GM12878 (cell line): ENCODE results near the gene RP9. TPM values are rescaled to one million over a fixed set of nuclear protein-coding genes. Genes with fewer than 3 reads are reported as not detected.

Experiments used
- ATAC-seq: fragments of 200-7000 bp; cut with Tn5 transposase; 3 replicates; pipeline ENCODE4 v1.9.1; 2020; ENCODE audit warnings: mild to moderate bottlenecking, moderate library complexity
- BruUV-seq: library from RNA; stranded (reverse); fragments of 400-500 nt; replicated peaks from 2 replicates; lab custom pipeline; 2021; lab: Mats Ljungman, UMichigan
- CTCF ChIA-PET: fragments of 300-600 bp; sonication (Branson Sonifier 250); formaldehyde crosslinking; extraction: SDS; loops from one replicate; lab custom pipeline; 2021; ENCODE audit warnings: inconsistent platforms; lab: Yijun Ruan, JAX
- POLR2A ChIA-PET: fragments of 350-600 bp; formaldehyde crosslinking; extraction: SDS; loops from one replicate; lab custom pipeline; 2021; ENCODE audit warnings: inconsistent platforms; lab: Charles Lee
- RAD21 ChIA-PET: fragments of 300-600 bp; sonication (Branson Sonifier 250); formaldehyde crosslinking; loops from one replicate; lab custom pipeline; 2023; ENCODE audit warnings: antibody characterized with exemption; ENCODE audit not compliant: unreplicated experiment; lab: Charles Lee
- SMC1A ChIA-PET: fragments of 300-600 bp; sonication (Branson Sonifier 250); formaldehyde crosslinking; loops from one replicate; lab custom pipeline; 2023; ENCODE audit not compliant: unreplicated experiment, uncharacterized antibody; lab: Charles Lee
- DNase-seq: peaks from one replicate; pipeline ENCODE4 v3.0.0-alpha.2; 2011; ENCODE audit warnings: low read depth, low spot score
- FAIRE-seq: peaks from 3 replicates; lab custom pipeline; 2011; peaks lifted over from hg19 to GRCh38; lab: Jason Lieb, UNC
- H2AFZ ChIP-seq: 2 replicates; pipeline ENCODE4 v1.6.0; 2011; ENCODE audit warnings: low read depth, low read length, control low read depth; ENCODE audit not compliant: control insufficient read depth
- H3K27ac ChIP-seq: 2 replicates; pipeline ENCODE4 v1.5.1; 2011; ENCODE audit warnings: control low read depth; ENCODE audit not compliant: control insufficient read depth, insufficient read depth
- H3K27me3 ChIP-seq, 2 experiments: replicated peaks in 1 of 2; 2 replicates each; pipeline versions ENCODE4 v1.6.0 to v1.6.1; 2011; ENCODE audit warnings: low read length in 1 of 2; ENCODE audit not compliant: control insufficient read depth in 2 of 2, insufficient read depth in 2 of 2
- H3K36me3 ChIP-seq, 2 experiments: 2 replicates each; pipeline ENCODE4 v1.5.1; 2011; ENCODE audit warnings: low read length in 1 of 2; ENCODE audit not compliant: control insufficient read depth in 2 of 2, insufficient read depth in 2 of 2
- H3K4me1 ChIP-seq: 2 replicates; pipeline ENCODE4 v1.6.1; 2011; ENCODE audit warnings: mild to moderate bottlenecking, low read length, moderate library complexity, mixed read lengths; ENCODE audit not compliant: control insufficient read depth, insufficient read depth
- H3K4me2 ChIP-seq: 2 replicates; pipeline ENCODE4 v1.6.0; 2011; ENCODE audit warnings: control low read depth; ENCODE audit not compliant: control insufficient read depth, insufficient read depth
- H3K4me3 ChIP-seq: fragments of 200-600 bp; sonication (generic); 2 replicates; pipeline ENCODE4 v1.5.1; 2016
- H3K79me2 ChIP-seq: 2 replicates; pipeline ENCODE4 v1.6.0; 2011; ENCODE audit warnings: low read length; ENCODE audit not compliant: control insufficient read depth, insufficient read depth
- H3K9ac ChIP-seq: 2 replicates; pipeline ENCODE4 v1.8.0; 2011; ENCODE audit warnings: low read length, control low read depth, mixed read lengths; ENCODE audit not compliant: control insufficient read depth, insufficient read depth
- H3K9me3 ChIP-seq: replicated peaks from 3 replicates; pipeline ENCODE4 v1.5.1; 2011; ENCODE audit warnings: mild to moderate bottlenecking, low read length; ENCODE audit not compliant: control insufficient read depth, insufficient read depth
- H4K20me1 ChIP-seq: 2 replicates; pipeline ENCODE4 v1.6.0; 2011; ENCODE audit not compliant: control insufficient read depth, insufficient read depth
- ETV6 ChIP-seq, 2 experiments: fragments of 450-650 bp in 1 of 2; IDR thresholded peaks in 1 of 2; conservative IDR thresholded peaks in 1 of 2; 2 replicates each; pipeline ENCODE4 v1.6.1; 2014; ENCODE audit warnings: antibody characterized with exemption in 1 of 2, borderline replicate concordance in 1 of 2, low read depth in 1 of 2, mild to moderate bottlenecking in 1 of 2, moderate library complexity in 1 of 2
- GABPA ChIP-seq: IDR thresholded peaks from 2 replicates; pipeline ENCODE4 v1.6.1; 2014; ENCODE audit warnings: antibody characterized with exemption, low read depth, mild to moderate bottlenecking, inconsistent platforms
- HDAC6 ChIP-seq: fragments of 200-600 bp; sonication (generic); IDR thresholded peaks from one replicate; pipeline ENCODE4 v1.8.0; 2017; ENCODE audit warnings: antibody characterized with exemption; ENCODE audit not compliant: unreplicated experiment
- MEF2A ChIP-seq: IDR thresholded peaks from 2 replicates; pipeline ENCODE4 v1.6.1; 2011; ENCODE audit warnings: low read depth, mild to moderate bottlenecking, low read length, moderate library complexity; ENCODE audit not compliant: insufficient read depth
- NBN ChIP-seq: fragments of 450-650 bp; IDR thresholded peaks from 2 replicates; pipeline ENCODE4 v1.6.1; 2016
- SRF ChIP-seq, 2 experiments: IDR thresholded peaks; 2 replicates each; pipeline ENCODE4 v1.6.1; 2011; ENCODE audit warnings: low read depth in 2 of 2, low read length in 2 of 2, mild to moderate bottlenecking in 1 of 2, moderate library complexity in 1 of 2
- TCF3 ChIP-seq: IDR thresholded peaks from 2 replicates; pipeline ENCODE4 v1.6.1; 2012; ENCODE audit warnings: low read depth, mild to moderate bottlenecking, low read length, borderline replicate concordance; ENCODE audit not compliant: insufficient read depth
- WRNIP1 ChIP-seq: IDR thresholded peaks from 2 replicates; pipeline ENCODE4 v1.6.1; 2011; ENCODE audit warnings: low read depth, low read length, improper control_type of control experiment, borderline replicate concordance
- YY1 ChIP-seq: IDR thresholded peaks from 2 replicates; pipeline ENCODE4 v1.6.1; 2011; ENCODE audit warnings: low read depth, mild to moderate bottlenecking, low read length
- ZNF217 ChIP-seq: fragments of 450-650 bp; IDR thresholded peaks from 2 replicates; pipeline ENCODE4 v1.6.1; 2017; ENCODE audit warnings: antibody characterized with exemption, mild to moderate bottlenecking
- ZNF24 ChIP-seq: fragments of 450-650 bp; IDR thresholded peaks from 2 replicates; pipeline ENCODE4 v1.6.1; 2017; ENCODE audit warnings: antibody characterized with exemption, mild to moderate bottlenecking
- ZZZ3 ChIP-seq: IDR thresholded peaks from 2 replicates; pipeline ENCODE4 v1.6.1; 2011; ENCODE audit warnings: low read depth; ENCODE audit not compliant: control insufficient read depth, insufficient read length
- WGBS: methylation state at CpG from one replicate; pipeline ENCODE4 v1.1.6; 2016; ENCODE audit warnings: low lambda C conversion rate; ENCODE audit not compliant: insufficient replicate concordance, insufficient coverage; ENCODE audit errors: missing lambda C conversion rate; 5-methylcytosine and 5-hydroxymethylcytosine counted together
- in situ Hi-C: fragments of 300-500 bp; cut with MboI; formaldehyde crosslinking; loops from 9 replicates; pipeline ENCODE4 v1.14.3; 2018; ENCODE audit warnings: mixed read lengths
- intact Hi-C: fragments of 100-400 bp; cut with micrococcal nuclease; formaldehyde crosslinking; loops from one replicate; pipeline ENCODE4 v1.14.2; 2022; ENCODE audit not compliant: unreplicated experiment
- polyA plus RNA-seq, 11 experiments: library from polyadenylated mRNA; depleted of rRNA in 4 of 11; unstranded in 6 of 11; stranded (reverse) in 5 of 11; fragments of >200 nt; fragmentation: Nextera tagmentation in 4 of 11; fragmentation: Illumina TruSeq in 1 of 11; extraction: Ambion mirVana in 4 of 11; extraction: Trizol in 1 of 11; gene quantifications; 1 replicate in 1 of 11; 2 replicates in 10 of 11; pipeline versions ENCODE4 v1.2.1 to v1.2.3, GENCODE V29; 2011 to 2016; ENCODE audit warnings: inconsistent platforms in 2 of 11, missing spikeins in 2 of 11, low read depth in 1 of 11
- total RNA-seq, 4 experiments: library from RNA; depleted of rRNA in 3 of 4; stranded (reverse); fragments of >200 nt in 3 of 4; fragmentation: Illumina TruSeq in 1 of 4; extraction: Trizol in 1 of 4; gene quantifications; 2 replicates each; pipeline versions ENCODE4 v1.2.1 to v1.2.3, GENCODE V29; 2013 to 2021
- TF ChIP-seq, protein P1 (sequence below): fragments of 450-650 bp; IDR thresholded peaks from 2 replicates; pipeline ENCODE4 v1.6.1; 2017; ENCODE audit warnings: low read depth, mild to moderate bottlenecking, moderate library complexity

Gene RP9
- total and polyA plus RNA-seq, 10 of the 15 experiments (the other 5 are each of a cell fraction or from before 2014, with no cell fraction given), result 7.6 to 25.3 (median 16.9) TPM

DNA sequence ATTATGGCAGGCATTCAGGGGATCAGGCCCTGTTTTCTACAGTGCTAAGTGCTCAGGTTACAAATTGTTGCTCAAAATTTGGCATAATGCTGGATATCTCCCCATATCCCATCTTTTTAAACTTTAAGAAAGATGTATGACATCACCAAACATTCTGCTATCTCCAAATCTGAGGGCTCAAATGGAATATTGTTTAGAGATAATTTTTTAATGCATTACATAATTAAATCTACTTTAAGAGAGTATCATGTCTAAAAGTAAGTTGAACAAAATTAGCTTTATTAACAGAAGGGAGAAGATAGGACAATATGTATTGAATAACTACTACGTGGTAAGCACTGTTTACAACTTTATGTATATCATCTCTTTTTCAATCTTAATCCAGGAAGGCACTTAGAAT is 60.5 kb downstream of the RP9 start:
- H3K4me3 ChIP-seq, result no peak overlapping the region
- no peak for TF ChIP-seq HDAC6
- TF ChIP-seq, protein P1, sequence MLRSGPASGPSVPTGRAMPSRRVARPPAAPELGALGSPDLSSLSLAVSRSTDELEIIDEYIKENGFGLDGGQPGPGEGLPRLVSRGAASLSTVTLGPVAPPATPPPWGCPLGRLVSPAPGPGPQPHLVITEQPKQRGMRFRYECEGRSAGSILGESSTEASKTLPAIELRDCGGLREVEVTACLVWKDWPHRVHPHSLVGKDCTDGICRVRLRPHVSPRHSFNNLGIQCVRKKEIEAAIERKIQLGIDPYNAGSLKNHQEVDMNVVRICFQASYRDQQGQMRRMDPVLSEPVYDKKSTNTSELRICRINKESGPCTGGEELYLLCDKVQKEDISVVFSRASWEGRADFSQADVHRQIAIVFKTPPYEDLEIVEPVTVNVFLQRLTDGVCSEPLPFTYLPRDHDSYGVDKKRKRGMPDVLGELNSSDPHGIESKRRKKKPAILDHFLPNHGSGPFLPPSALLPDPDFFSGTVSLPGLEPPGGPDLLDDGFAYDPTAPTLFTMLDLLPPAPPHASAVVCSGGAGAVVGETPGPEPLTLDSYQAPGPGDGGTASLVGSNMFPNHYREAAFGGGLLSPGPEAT, result no peak
- TF ChIP-seq ZNF24, result no peak
- no peak for TF ChIP-seq SRF (IDR thresholded peaks at IDR 0.05; ENCODE audit: low read depth in 2 of 2, low read length in 2 of 2)
- no peak for TF ChIP-seq ETV6 (conservative IDR thresholded peaks at IDR 0.05 in 1 of 2, IDR thresholded peaks at IDR 0.05 in 1 of 2; ENCODE audit: borderline replicate concordance in 1 of 2, low read depth in 1 of 2)
- TF ChIP-seq MEF2A, result no peak
- TF ChIP-seq ZZZ3, result no peak
- no peak for TF ChIP-seq TCF3
- TF ChIP-seq GABPA, result no peak
- TF ChIP-seq WRNIP1, result no peak
- TF ChIP-seq ZNF217, result no peak
- no peak for TF ChIP-seq YY1
- TF ChIP-seq NBN, result no peak
- ChIA-PET POLR2A (interaction anchor here (0.8 to 0.9 kb wide), 2 partner anchors 12 kb away, joined by 3 read pairs; no protein-coding TSS in a partner anchor), CTCF (interaction anchor here (0.7 to 3.9 kb wide), 10 partner anchors 8 to 202 kb away, joined by 3 to 30 read pairs (median 8); no protein-coding TSS in a partner anchor), RAD21 (interaction anchor here (1.2 to 2.7 kb wide), 3 partner anchors 8 to 60 kb away, joined by 3 to 12 read pairs (median 12); partner anchors contain the start of genes NT5C3A and RP9), SMC1A (interaction anchor here (1.0 to 2.6 kb wide), 8 partner anchors 8 to 201 kb away, joined by 3 to 22 read pairs (median 6); no protein-coding TSS in a partner anchor)
- H2AFZ ChIP-seq, result no peak overlapping the region
- in situ Hi-C loops, result no loop called here
- H3K27me3 ChIP-seq, result no peaks in the 10 kb centered on the region
- H3K27ac ChIP-seq, result no peak overlapping the region
- intact Hi-C loops, result no loop called here
- H4K20me1 ChIP-seq, result no peaks in the 10 kb centered on the region
- no peak overlapping the region for H3K9ac ChIP-seq
- DNase-seq (no peak), ATAC-seq (no peak), FAIRE-seq (no peak)
- H3K36me3 ChIP-seq, result no peaks in the 10 kb centered on the region; a peak in 2 of 4 replicates
- peaks cover 4% of the 10 kb centered on the region; the same call in 2 of the 3 replicates for H3K9me3 ChIP-seq
- peaks cover 21% of the 10 kb centered on the region; the same call in 1 of the 2 replicates for H3K4me1 ChIP-seq
- WGBS, result 100% methylated on average over 1 of the region's 1 CpG
- H3K79me2 ChIP-seq, result peaks cover 87% of the 10 kb centered on the region
- no peak overlapping the region for H3K4me2 ChIP-seq
- no TSS peak for BruUV-seq
